Measurements from ENCODE around the gene SLC44A4.
"Not testable (repeated sequence)": the region's sequence is repeated elsewhere in the genome, so short reads cannot be mapped to it uniquely, and the experiment has no call there.

DNA sequence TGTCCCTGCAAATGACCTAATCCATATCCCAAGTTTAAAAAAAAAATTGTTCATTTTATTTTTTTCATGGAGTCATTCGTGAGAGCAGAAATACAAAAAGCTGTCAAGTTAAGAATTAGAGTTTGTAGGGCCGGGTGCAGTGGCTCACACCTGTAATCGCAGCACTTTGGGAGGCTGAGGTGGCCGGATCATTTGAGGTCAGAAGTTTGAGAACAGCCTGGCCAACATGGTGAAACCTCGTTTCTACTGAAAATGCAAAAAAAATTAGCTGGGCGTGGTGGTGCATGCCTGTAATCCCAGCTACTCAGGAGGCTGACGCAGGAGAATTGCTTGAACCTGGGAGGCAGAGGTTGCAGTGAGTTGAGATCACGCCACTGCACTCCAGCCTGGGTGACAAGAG is 27.9 kb upstream of the SLC44A4 start:
- not testable (repeated sequence) for TF ChIP-seq CTCF (IDR thresholded peaks at IDR 0.05; ENCODE audit: low read length); EZH2 (optimal IDR thresholded peaks at IDR 0.05; ENCODE audit: low read depth, low read length); EZH2phosphoT487 (IDR thresholded peaks at IDR 0.05; ENCODE audit: low read length)

Measured in MM.1S (cell line).